Loucy (cell line): ENCODE data around the gene REEP6.
A peak's percentile ranks its signal among the peaks of the same experiment; 100 is the strongest.

Experiments used
- H2AFZ ChIP-seq: fragments of 200-600 bp; sonication (generic); 2 replicates; pipeline ENCODE4 v1.6.0; 2016; ENCODE audit warnings: antibody characterized with exemption, mild to moderate bottlenecking, low read length, moderate library complexity
- H3F3A ChIP-seq: fragments of 200-600 bp; 2 replicates; pipeline ENCODE4 v1.6.0; 2016; ENCODE audit warnings: antibody characterized with exemption, low read depth, mild to moderate bottlenecking
- H3K27me3 ChIP-seq: fragments of 200-600 bp; sonication (generic); 2 replicates; pipeline ENCODE4 v1.6.1; 2014; ENCODE audit warnings: low read length, mild to moderate bottlenecking; ENCODE audit not compliant: insufficient read depth, poor library complexity, severe bottlenecking
- H3K36me3 ChIP-seq: fragments of 200-600 bp; sonication (generic); 2 replicates; pipeline ENCODE4 v1.6.1; 2016; ENCODE audit warnings: low read length; ENCODE audit not compliant: insufficient read depth
- H3K4me1 ChIP-seq: fragments of 200-600 bp; sonication (generic); 2 replicates; pipeline ENCODE4 v1.5.1; 2014; ENCODE audit warnings: low read length, mild to moderate bottlenecking; ENCODE audit not compliant: insufficient read depth, poor library complexity, severe bottlenecking
- H3K4me2 ChIP-seq: fragments of 200-600 bp; sonication (generic); 2 replicates; pipeline ENCODE4 v1.6.0; 2014; ENCODE audit warnings: antibody characterized with exemption, low read length, low read depth, mild to moderate bottlenecking; ENCODE audit not compliant: poor library complexity, severe bottlenecking
- H3K4me3 ChIP-seq: fragments of 200-600 bp; sonication (generic); 2 replicates; pipeline ENCODE4 v1.5.1; 2014; ENCODE audit warnings: low read length, mild to moderate bottlenecking, mixed read lengths; ENCODE audit not compliant: poor library complexity, severe bottlenecking
- H3K79me2 ChIP-seq: fragments of 200-600 bp; sonication (generic); 2 replicates; pipeline ENCODE4 v1.6.1; 2014; ENCODE audit warnings: low read length; ENCODE audit not compliant: insufficient read depth
- H3K9ac ChIP-seq: fragments of 200-600 bp; sonication (generic); 2 replicates; pipeline ENCODE4 v1.6.0; 2014; ENCODE audit warnings: mild to moderate bottlenecking, low read depth, low read length, moderate library complexity; ENCODE audit not compliant: poor library complexity, severe bottlenecking
- H3K9me2 ChIP-seq: fragments of 200-600 bp; sonication (generic); replicated peaks from 2 replicates; pipeline ENCODE4 v1.6.1; 2016; ENCODE audit warnings: low read depth, low read length, mixed read lengths
- H3K9me3 ChIP-seq: fragments of 200-600 bp; sonication (generic); 2 replicates; pipeline ENCODE4 v1.6.1; 2014; ENCODE audit warnings: mild to moderate bottlenecking, antibody characterized with exemption, low read length, low read depth; ENCODE audit not compliant: insufficient read depth
- H4K20me1 ChIP-seq: fragments of 200-600 bp; sonication (generic); 2 replicates; pipeline ENCODE4 v1.6.0; 2014; ENCODE audit warnings: antibody characterized with exemption, low read length, mild to moderate bottlenecking; ENCODE audit not compliant: insufficient read depth, poor library complexity, severe bottlenecking
- CTCF ChIP-seq: fragments of 200-600 bp; sonication (generic); conservative IDR thresholded peaks from 2 replicates; pipeline ENCODE4 v1.5.1; 2014; ENCODE audit warnings: mild to moderate bottlenecking, antibody characterized with exemption, low read length
- EZH2phosphoT487 ChIP-seq: fragments of 200-600 bp; IDR thresholded peaks from 2 replicates; pipeline ENCODE4 v1.6.1; 2018; ENCODE audit warnings: antibody characterized with exemption, mild to moderate bottlenecking, moderate library complexity, borderline replicate concordance

REEP6 gene

GRCh38 chr19:1511318-1512317 is 20.6 kb downstream of the REEP6 start:
- peaks cover 4% of the 10 kb centered on the region for H3K4me1 ChIP-seq
- H3K4me3 ChIP-seq: no peak overlapping the region

GRCh38 chr19:1512671-1513498 is 21.9 kb downstream of the REEP6 start, which contains the start of gene ADAMTSL5:
Gene ADAMTSL5 (minus strand): TSS chr19:1513019. CDS start chr19:1510943, 2,076 bp downstream.
- Histone ChIP-seq H3K27me3 (no peaks in the 10 kb centered on the region), H3K36me3 (no peaks in the 10 kb centered on the region), H4K20me1 (no peaks in the 10 kb centered on the region), H3K4me1 (peaks cover 4% of the 10 kb centered on the region), H3K4me2 (no peak within 1 kb of the TSS), H3K79me2 (no peaks in the 10 kb centered on the region), H3K9me3 (no peaks in the 10 kb centered on the region), H3K9ac (no peak within 1 kb of the TSS), H3K4me3 (no peak within 1 kb of the TSS), H3K9me2 (no peaks in the 10 kb centered on the region), H2AFZ (no peak within 1 kb of the TSS), H3F3A (0 out of 2 replicates have a peak, but pooled peaks cover 4% of the 10 kb centered on the region)
- TF ChIP-seq CTCF: no peak
- no peak for TF ChIP-seq EZH2phosphoT487

More at GRCh38 chr19:1511318-1512317, 20.6 kb downstream of the REEP6 start:
- Histone ChIP-seq H4K20me1 (no peaks in the 10 kb centered on the region), H3K9ac (no peak overlapping the region), H3K79me2 (no peaks in the 10 kb centered on the region), H3K9me2 (no peaks in the 10 kb centered on the region), H3K9me3 (no peaks in the 10 kb centered on the region), H3K27me3 (no peaks in the 10 kb centered on the region), H3F3A (0 out of 2 replicates have a peak, but pooled peaks cover 4% of the 10 kb centered on the region), H3K4me2 (no peak overlapping the region), H2AFZ (no peak overlapping the region), H3K36me3 (no peaks in the 10 kb centered on the region)
- TF ChIP-seq CTCF (no peak), EZH2phosphoT487 (no peak)

GRCh38 chr19:1513499-1514294 is 22.7 kb downstream of the REEP6 start:
- Histone ChIP-seq H3K36me3 (no peaks in the 10 kb centered on the region), H2AFZ (no peak overlapping the region), H3K4me1 (no peaks in the 10 kb centered on the region), H3F3A (0 out of 2 replicates have a peak, but pooled peaks cover under 1% of the 10 kb centered on the region), H3K9ac (no peak overlapping the region), H3K4me3 (no peak overlapping the region), H3K79me2 (no peaks in the 10 kb centered on the region), H3K9me3 (no peaks in the 10 kb centered on the region), H3K9me2 (no peaks in the 10 kb centered on the region), H3K4me2 (no peak overlapping the region), H4K20me1 (no peaks in the 10 kb centered on the region), H3K27me3 (no peaks in the 10 kb centered on the region)
- TF ChIP-seq CTCF (peak; percentile 64), EZH2phosphoT487 (no peak)
